ENCODE results near the gene RND2. TPM values are rescaled to one million over a fixed set of nuclear protein-coding genes. Genes with fewer than 3 reads are reported as not detected.

RND2 gene
- total RNA-seq, 1 experiment from 2014 or later, result 0.59 TPM

DNA sequence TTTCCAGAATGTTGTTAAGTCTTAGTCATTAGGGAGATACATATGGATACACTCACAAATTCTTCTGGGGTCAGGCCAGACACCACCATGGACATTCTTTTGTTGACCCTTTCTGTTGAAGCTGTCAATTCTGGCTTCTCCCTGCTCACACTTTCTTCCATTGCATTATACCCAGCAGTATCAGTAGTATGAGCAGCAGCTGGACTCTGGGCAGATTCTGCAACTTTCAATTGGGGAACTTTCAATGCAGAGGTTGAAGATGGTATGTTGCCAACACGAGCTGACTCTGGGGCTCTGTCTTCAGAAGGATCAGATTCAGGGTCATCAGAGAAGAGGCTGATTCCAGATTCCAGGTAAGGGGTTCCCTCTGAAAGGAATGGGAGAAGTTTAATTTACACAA, 45.8 kb downstream of the RND2 start:
- TF ChIP-seq, protein P1, sequence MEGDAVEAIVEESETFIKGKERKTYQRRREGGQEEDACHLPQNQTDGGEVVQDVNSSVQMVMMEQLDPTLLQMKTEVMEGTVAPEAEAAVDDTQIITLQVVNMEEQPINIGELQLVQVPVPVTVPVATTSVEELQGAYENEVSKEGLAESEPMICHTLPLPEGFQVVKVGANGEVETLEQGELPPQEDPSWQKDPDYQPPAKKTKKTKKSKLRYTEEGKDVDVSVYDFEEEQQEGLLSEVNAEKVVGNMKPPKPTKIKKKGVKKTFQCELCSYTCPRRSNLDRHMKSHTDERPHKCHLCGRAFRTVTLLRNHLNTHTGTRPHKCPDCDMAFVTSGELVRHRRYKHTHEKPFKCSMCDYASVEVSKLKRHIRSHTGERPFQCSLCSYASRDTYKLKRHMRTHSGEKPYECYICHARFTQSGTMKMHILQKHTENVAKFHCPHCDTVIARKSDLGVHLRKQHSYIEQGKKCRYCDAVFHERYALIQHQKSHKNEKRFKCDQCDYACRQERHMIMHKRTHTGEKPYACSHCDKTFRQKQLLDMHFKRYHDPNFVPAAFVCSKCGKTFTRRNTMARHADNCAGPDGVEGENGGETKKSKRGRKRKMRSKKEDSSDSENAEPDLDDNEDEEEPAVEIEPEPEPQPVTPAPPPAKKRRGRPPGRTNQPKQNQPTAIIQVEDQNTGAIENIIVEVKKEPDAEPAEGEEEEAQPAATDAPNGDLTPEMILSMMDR (IDR thresholded peaks at IDR 0.05), result no peak
- TF ChIP-seq POLR2AphosphoS5 (IDR thresholded peaks at IDR 0.05; ENCODE audit: low read depth, low read length) (no peak), SIN3A (IDR thresholded peaks at IDR 0.05; ENCODE audit: borderline replicate concordance, insufficient read depth, low read depth, low read length) (no peak)
- TF ChIP-seq, protein P2, sequence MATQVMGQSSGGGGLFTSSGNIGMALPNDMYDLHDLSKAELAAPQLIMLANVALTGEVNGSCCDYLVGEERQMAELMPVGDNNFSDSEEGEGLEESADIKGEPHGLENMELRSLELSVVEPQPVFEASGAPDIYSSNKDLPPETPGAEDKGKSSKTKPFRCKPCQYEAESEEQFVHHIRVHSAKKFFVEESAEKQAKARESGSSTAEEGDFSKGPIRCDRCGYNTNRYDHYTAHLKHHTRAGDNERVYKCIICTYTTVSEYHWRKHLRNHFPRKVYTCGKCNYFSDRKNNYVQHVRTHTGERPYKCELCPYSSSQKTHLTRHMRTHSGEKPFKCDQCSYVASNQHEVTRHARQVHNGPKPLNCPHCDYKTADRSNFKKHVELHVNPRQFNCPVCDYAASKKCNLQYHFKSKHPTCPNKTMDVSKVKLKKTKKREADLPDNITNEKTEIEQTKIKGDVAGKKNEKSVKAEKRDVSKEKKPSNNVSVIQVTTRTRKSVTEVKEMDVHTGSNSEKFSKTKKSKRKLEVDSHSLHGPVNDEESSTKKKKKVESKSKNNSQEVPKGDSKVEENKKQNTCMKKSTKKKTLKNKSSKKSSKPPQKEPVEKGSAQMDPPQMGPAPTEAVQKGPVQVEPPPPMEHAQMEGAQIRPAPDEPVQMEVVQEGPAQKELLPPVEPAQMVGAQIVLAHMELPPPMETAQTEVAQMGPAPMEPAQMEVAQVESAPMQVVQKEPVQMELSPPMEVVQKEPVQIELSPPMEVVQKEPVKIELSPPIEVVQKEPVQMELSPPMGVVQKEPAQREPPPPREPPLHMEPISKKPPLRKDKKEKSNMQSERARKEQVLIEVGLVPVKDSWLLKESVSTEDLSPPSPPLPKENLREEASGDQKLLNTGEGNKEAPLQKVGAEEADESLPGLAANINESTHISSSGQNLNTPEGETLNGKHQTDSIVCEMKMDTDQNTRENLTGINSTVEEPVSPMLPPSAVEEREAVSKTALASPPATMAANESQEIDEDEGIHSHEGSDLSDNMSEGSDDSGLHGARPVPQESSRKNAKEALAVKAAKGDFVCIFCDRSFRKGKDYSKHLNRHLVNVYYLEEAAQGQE (IDR thresholded peaks at IDR 0.05; ENCODE audit: insufficient read depth in 1 of 2, low read depth in 2 of 2, low read length in 1 of 2), result no peak
- ChIA-PET POLR2A (no interaction called here), CTCF (no interaction called here)
- intact Hi-C loops (cut with micrococcal nuclease; ENCODE audit: unreplicated experiment), result no loop called here
- ATAC-seq, result no peak
- no peaks in the 10 kb centered on the region for H3K27me3 ChIP-seq (ENCODE audit: control insufficient read depth, insufficient read depth, low read length)
- BruUV-seq (replicated peaks), result no TSS peak
- no peaks in the 10 kb centered on the region for H3K9me3 ChIP-seq (ENCODE audit: control insufficient read depth, insufficient read depth, low read depth, low read length)
- H3K27ac ChIP-seq (ENCODE audit: low read length), result no peak overlapping the region
- no peak overlapping the region for H3K4me3 ChIP-seq (ENCODE audit: low read depth in 2 of 2, low read length in 2 of 2)
- DNase-seq (ENCODE audit: low read depth, low spot score), result no peak
- H3K36me3 ChIP-seq (ENCODE audit: control insufficient read depth, insufficient read depth, low read length), result peaks cover 3% of the 10 kb centered on the region; the same call in 1 of the 2 replicates
- in situ Hi-C loops (cut with HindIII; ENCODE audit: low pct_unique_long_range_greater_than_20kb, low sequenced_read_pairs), result no loop called here
- H3K4me1 ChIP-seq (ENCODE audit: control insufficient read depth, insufficient read depth, low read length), result no peaks in the 10 kb centered on the region

DNA sequence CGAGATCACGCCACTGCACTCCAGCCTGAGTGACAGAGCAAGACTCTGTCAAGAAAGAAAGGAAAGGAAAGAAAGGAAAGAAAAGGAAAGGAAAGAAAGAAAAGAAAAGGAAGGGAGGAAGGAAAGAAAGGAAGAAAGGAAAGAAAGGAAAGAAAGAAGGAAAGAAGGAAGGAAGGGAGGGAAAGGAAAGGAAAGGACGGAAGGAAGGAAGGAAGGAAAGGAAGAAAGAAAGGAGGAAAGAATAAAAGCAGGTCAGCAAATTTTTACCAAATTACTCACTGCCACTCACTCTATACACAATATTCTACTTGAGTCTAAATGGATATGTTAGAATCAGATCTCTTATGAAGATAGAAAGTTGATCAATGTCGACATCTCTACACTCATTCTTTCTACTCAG, 49.8 kb downstream of the RND2 start:
- CTCF ChIA-PET, result no interaction called here
- BruUV-seq (replicated peaks), result no TSS peak
- ATAC-seq, result no peak

More for the DNA sequence above, 49.8 kb downstream of the RND2 start:
- Histone ChIP-seq H3K4me3 (ENCODE audit: low read depth in 2 of 2, low read length in 2 of 2) (no peak overlapping the region), H3K36me3 (ENCODE audit: control insufficient read depth, insufficient read depth, low read length) (peaks cover 3% of the 10 kb centered on the region; the same call in 1 of the 2 replicates), H3K9me3 (ENCODE audit: control insufficient read depth, insufficient read depth, low read depth, low read length) (no peaks in the 10 kb centered on the region), H3K27ac (ENCODE audit: low read length) (no peak overlapping the region), H3K4me1 (ENCODE audit: control insufficient read depth, insufficient read depth, low read length) (no peaks in the 10 kb centered on the region), H3K27me3 (ENCODE audit: control insufficient read depth, insufficient read depth, low read length) (no peaks in the 10 kb centered on the region)
- POLR2A ChIA-PET, result no interaction called here
- intact Hi-C loops (cut with micrococcal nuclease; ENCODE audit: unreplicated experiment) (no loop called here), in situ Hi-C loops (cut with HindIII; ENCODE audit: low pct_unique_long_range_greater_than_20kb, low sequenced_read_pairs) (no loop called here)
- no peak for DNase-seq (ENCODE audit: low read depth, low spot score)
- TF ChIP-seq, protein P1 (IDR thresholded peaks at IDR 0.05), result no peak
- TF ChIP-seq, protein P2 (IDR thresholded peaks at IDR 0.05; ENCODE audit: insufficient read depth in 1 of 2, low read depth in 2 of 2, low read length in 1 of 2), result no peak
- TF ChIP-seq POLR2AphosphoS5 (IDR thresholded peaks at IDR 0.05; ENCODE audit: low read depth, low read length) (no peak), TCF7L2 (IDR thresholded peaks at IDR 0.05; ENCODE audit: low read depth, low read length) (no peak), SIN3A (IDR thresholded peaks at IDR 0.05; ENCODE audit: borderline replicate concordance, insufficient read depth, low read depth, low read length) (no peak)
